ENCODE measurements around the gene TTYH2. TPM values are rescaled to one million over a fixed set of nuclear protein-coding genes. Genes with fewer than 3 reads are reported as not detected.
A peak's percentile ranks its signal among the peaks of the same experiment; 100 is the strongest.

TTYH2 gene
- total RNA-seq, 2 donors from 2014 or later = 2.4 to 3.3 TPM

DNA sequence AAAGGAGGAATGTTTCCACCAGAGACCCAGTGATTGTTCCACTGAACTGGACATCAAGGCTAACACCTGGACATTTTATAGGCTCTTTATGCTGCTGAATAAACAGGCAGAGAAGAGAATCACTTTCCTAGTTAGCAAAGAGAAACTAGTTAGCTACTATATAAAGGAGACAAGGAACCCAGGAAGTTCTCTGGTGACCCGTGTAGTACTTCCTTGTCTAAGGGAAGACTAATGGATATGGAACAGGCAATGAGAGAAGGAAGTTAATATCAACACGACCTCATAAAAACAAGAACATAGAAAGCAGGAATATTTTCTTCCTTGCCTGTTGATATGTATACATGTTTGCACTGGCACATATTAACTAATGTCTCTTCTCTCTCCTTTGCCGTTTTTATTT, 40.7 kb upstream of the TTYH2 start:
- TF ChIP-seq, protein P1, sequence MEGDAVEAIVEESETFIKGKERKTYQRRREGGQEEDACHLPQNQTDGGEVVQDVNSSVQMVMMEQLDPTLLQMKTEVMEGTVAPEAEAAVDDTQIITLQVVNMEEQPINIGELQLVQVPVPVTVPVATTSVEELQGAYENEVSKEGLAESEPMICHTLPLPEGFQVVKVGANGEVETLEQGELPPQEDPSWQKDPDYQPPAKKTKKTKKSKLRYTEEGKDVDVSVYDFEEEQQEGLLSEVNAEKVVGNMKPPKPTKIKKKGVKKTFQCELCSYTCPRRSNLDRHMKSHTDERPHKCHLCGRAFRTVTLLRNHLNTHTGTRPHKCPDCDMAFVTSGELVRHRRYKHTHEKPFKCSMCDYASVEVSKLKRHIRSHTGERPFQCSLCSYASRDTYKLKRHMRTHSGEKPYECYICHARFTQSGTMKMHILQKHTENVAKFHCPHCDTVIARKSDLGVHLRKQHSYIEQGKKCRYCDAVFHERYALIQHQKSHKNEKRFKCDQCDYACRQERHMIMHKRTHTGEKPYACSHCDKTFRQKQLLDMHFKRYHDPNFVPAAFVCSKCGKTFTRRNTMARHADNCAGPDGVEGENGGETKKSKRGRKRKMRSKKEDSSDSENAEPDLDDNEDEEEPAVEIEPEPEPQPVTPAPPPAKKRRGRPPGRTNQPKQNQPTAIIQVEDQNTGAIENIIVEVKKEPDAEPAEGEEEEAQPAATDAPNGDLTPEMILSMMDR (IDR thresholded peaks at IDR 0.05) = no peak

DNA sequence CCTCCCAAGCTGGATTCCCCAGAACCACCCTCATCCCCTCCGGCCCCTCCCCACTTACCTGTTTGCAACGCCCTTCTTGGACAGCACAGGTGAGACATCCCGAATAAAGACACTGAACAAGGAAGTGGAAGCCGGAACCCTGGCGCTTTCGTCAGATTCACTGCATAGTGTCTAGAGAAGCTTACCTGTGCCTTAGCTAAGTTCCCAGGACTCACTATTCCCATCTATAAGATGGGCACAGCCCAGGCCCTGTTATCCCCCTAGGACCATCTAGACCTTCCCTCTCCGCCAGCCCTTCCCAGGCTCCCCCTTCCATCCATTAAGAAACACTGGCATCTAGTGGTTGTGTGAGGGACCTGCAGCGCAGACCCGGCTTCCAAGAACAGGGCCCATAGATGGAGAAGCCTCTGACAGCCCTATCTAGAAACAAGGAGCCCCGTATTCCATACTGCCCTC, 36.8 kb upstream of the TTYH2 start:
- Histone ChIP-seq H3K27ac (no peak overlapping the region), H3K9me3 (no peaks in the 10 kb centered on the region), H3K4me3 (no peak overlapping the region), H3K4me1 (ENCODE audit: control insufficient read depth in 1 of 2, low read depth in 2 of 2) (no peaks in the 10 kb centered on the region), H3K36me3 (no peaks in the 10 kb centered on the region), H3K27me3 (replicated peaks; ENCODE audit: insufficient read depth) (no peaks in the 10 kb centered on the region)
- TF ChIP-seq, protein P1 (IDR thresholded peaks at IDR 0.05) = peak; percentile 69
- ATAC-seq (ENCODE audit: insufficient number of reproducible peaks, low FRiP score, low read depth) = no peak
- no peak for DNase-seq (ENCODE audit: low spot score)

More for the DNA sequence above, 40.7 kb upstream of the TTYH2 start:
- Histone ChIP-seq H3K27me3 (replicated peaks; ENCODE audit: insufficient read depth) (no peaks in the 10 kb centered on the region), H3K9me3 (no peaks in the 10 kb centered on the region), H3K36me3 (no peaks in the 10 kb centered on the region), H3K27ac (no peak overlapping the region), H3K4me3 (no peak overlapping the region), H3K4me1 (ENCODE audit: control insufficient read depth in 1 of 2, low read depth in 2 of 2) (no peaks in the 10 kb centered on the region)
- no peak for DNase-seq (ENCODE audit: low spot score)
- no peak for ATAC-seq (ENCODE audit: insufficient number of reproducible peaks, low FRiP score, low read depth)

DNA sequence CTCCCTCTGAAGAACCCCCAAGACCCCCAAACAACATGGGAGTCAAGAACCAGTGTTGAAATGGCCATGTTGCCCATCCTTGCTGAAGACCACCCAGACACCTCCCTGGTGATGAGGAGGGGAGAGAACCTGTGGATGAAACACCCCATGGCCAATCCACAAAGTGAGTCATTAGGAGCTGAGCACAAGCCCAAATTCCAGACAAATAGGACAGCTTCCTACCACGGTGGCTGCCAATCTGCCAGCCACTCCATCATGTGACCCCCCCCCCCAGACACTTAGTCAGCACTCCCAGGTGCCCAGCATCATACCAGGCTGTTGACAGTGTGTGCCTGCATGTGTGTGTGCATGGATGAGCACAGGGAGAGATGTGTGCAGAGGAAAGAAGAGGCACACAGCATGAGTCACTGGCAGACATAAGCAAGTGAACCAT, 36.3 kb upstream of the TTYH2 start:
- Histone ChIP-seq H3K4me1 (ENCODE audit: control insufficient read depth in 1 of 2, low read depth in 2 of 2) (no peaks in the 10 kb centered on the region), H3K36me3 (no peaks in the 10 kb centered on the region), H3K27me3 (replicated peaks; ENCODE audit: insufficient read depth) (no peaks in the 10 kb centered on the region), H3K27ac (no peak overlapping the region), H3K9me3 (no peaks in the 10 kb centered on the region), H3K4me3 (no peak overlapping the region)
- TF ChIP-seq, protein P1 (IDR thresholded peaks at IDR 0.05) = no peak
- no peak for DNase-seq (ENCODE audit: low spot score)
- no peak for ATAC-seq (ENCODE audit: insufficient number of reproducible peaks, low FRiP score, low read depth)

DNA sequence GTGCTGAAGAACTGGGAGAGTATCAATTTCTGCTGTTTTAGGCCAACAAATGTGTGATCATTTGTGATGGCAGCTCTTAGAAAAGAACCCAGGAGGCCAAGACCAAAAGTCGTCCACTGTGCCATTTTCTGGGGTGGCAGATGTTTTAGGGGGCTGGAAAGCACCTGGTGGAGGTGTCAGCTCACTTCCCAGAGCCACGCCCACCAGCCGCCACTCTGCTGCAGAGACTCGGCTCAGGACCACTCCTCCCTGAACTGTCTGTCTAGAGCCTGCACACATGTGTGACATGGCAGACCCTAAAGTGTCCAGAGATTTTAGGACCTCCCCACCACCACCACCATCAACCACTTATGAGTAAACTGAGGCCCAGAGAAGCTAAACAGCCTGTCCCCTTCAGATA, 33.8 kb upstream of the TTYH2 start:
- no peak overlapping the region for H3K4me3 ChIP-seq
- H3K36me3 ChIP-seq = no peaks in the 10 kb centered on the region
- H3K27ac ChIP-seq = no peak overlapping the region
- TF ChIP-seq, protein P1 (IDR thresholded peaks at IDR 0.05) = no peak
- DNase-seq (ENCODE audit: low spot score) = no peak
- no peaks in the 10 kb centered on the region for H3K9me3 ChIP-seq
- no peaks in the 10 kb centered on the region for H3K27me3 ChIP-seq (replicated peaks; ENCODE audit: insufficient read depth)
- ATAC-seq (ENCODE audit: insufficient number of reproducible peaks, low FRiP score, low read depth) = no peak
- no peaks in the 10 kb centered on the region for H3K4me1 ChIP-seq (ENCODE audit: control insufficient read depth in 1 of 2, low read depth in 2 of 2)

DNA sequence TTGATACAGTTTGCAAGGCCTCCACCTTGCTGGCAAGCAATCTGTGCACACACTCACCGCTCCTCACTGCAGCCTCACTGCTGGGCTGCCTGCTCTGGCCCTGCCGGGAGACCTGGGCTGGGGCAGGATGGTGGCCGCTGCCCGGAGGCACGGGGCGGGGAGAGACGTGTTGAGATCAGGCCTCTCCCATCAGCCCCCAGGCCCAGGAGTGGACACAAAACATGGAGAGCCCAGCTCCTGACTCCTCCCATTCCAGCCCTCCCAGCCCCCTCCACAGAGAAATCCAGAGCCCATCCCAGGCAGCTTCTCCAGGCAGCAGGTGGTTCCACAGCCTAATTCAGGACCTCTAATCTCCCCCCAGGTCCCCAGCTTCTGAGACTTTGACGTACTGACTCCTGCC, 33.0 kb upstream of the TTYH2 start:
- Histone ChIP-seq H3K27ac (no peak overlapping the region), H3K36me3 (no peaks in the 10 kb centered on the region), H3K4me1 (ENCODE audit: control insufficient read depth in 1 of 2, low read depth in 2 of 2) (no peaks in the 10 kb centered on the region), H3K4me3 (no peak overlapping the region), H3K27me3 (replicated peaks; ENCODE audit: insufficient read depth) (no peaks in the 10 kb centered on the region), H3K9me3 (no peaks in the 10 kb centered on the region)
- TF ChIP-seq, protein P1 (IDR thresholded peaks at IDR 0.05) = no peak
- no peak for ATAC-seq (ENCODE audit: insufficient number of reproducible peaks, low FRiP score, low read depth)
- DNase-seq (ENCODE audit: low spot score) = no peak
